ENCODE measurements around the gene SPRY1. TPM values are rescaled to one million over a fixed set of nuclear protein-coding genes. Genes with fewer than 3 reads are reported as not detected.

Gene SPRY1
- total RNA-seq, 2 donors from 2014 or later: 67.5 to 90.2 TPM

DNA sequence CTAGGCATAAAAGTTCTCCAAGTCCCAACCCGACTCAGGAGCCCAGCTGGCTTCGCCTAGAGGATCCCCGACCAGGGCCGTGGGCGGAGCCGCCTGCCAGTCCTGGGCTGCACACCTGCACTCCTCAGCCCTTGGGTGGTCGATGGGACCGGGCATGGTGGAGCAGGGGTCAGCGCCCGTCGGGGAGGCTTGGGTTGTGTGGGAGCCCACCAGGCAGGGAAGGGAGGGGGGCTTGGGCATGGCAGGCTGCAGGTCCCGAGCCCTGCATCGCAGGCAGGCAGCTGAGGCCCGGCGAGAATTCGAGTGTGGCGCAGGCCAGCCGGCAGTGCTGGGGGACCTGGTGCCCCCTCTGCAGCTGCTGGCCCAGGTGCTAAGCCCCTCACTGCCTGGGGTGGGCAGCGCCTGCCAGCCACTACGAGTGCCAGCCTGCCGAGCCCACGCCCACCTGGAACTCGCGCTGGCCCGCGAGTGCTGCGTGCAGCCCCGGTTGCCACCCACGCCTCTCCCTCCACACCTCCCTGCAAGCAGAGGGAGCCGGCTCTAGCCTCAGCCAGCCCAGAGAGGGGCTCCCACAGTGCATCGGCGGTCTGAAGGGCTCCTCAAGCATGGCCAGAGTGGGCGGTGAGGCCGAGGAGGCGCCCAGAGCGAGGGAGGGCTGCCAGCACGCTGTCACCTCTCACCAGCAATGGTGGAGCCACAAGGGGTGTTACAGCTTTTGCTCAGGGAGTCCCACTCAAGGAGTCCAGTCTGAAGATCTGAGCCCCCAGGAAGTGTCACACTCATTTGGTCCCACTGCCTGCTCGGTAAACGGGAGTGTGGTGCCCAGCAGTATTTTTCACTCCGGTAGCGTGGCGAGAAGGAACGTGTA lies 38.9 kb downstream of the SPRY1 start:
- Histone ChIP-seq H3K27ac (no peak overlapping the region), H3K36me3 (no peaks in the 10 kb centered on the region), H3K4me3 (no peak overlapping the region), H3K9me3 (no peaks in the 10 kb centered on the region), H3K27me3 (replicated peaks; ENCODE audit: insufficient read depth) (no peaks in the 10 kb centered on the region), H3K4me1 (replicated peaks) (no peaks in the 10 kb centered on the region)
- no peak for DNase-seq (ENCODE audit: low spot score)
- intact Hi-C loops (cut with DNase I): no loop called here
- WGBS: 97% methylated on average over 43 of the region's 43 CpGs
- TF ChIP-seq POLR2AphosphoS5 (IDR thresholded peaks at IDR 0.05) (no peak), POLR2A (IDR thresholded peaks at IDR 0.05) (no peak)
- TF ChIP-seq, protein P1, sequence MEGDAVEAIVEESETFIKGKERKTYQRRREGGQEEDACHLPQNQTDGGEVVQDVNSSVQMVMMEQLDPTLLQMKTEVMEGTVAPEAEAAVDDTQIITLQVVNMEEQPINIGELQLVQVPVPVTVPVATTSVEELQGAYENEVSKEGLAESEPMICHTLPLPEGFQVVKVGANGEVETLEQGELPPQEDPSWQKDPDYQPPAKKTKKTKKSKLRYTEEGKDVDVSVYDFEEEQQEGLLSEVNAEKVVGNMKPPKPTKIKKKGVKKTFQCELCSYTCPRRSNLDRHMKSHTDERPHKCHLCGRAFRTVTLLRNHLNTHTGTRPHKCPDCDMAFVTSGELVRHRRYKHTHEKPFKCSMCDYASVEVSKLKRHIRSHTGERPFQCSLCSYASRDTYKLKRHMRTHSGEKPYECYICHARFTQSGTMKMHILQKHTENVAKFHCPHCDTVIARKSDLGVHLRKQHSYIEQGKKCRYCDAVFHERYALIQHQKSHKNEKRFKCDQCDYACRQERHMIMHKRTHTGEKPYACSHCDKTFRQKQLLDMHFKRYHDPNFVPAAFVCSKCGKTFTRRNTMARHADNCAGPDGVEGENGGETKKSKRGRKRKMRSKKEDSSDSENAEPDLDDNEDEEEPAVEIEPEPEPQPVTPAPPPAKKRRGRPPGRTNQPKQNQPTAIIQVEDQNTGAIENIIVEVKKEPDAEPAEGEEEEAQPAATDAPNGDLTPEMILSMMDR (IDR thresholded peaks at IDR 0.05): no peak

DNA sequence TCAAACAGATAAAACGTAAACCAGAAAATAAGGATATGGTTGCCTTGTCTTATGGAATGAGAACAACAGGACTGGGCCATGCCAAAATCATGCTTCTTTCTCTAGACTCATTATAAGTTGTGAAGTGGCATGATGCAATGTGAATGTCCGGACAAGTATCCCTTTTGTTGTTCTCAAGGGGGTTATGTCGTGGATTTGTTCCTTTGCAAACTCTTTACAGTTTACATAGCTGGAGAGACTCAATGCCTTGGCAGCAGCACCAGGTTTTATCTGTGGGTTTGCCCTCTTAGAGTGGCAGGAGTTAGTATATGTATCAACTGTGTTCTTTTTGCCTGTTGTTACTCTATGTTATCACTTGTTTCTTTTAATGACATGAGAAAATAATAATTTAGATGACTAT lies 41.4 kb downstream of the SPRY1 start:
- no peak overlapping the region for H3K4me3 ChIP-seq
- no peaks in the 10 kb centered on the region for H3K9me3 ChIP-seq
- H3K27ac ChIP-seq: no peak overlapping the region
- TF ChIP-seq, protein P1 (IDR thresholded peaks at IDR 0.05): no peak
- TF ChIP-seq POLR2A (IDR thresholded peaks at IDR 0.05): no peak
- TF ChIP-seq POLR2AphosphoS5 (IDR thresholded peaks at IDR 0.05): peak; percentile 82
- no peaks in the 10 kb centered on the region for H3K4me1 ChIP-seq (replicated peaks)
- DNase-seq (ENCODE audit: low spot score): peak; percentile 66
- intact Hi-C loops (cut with DNase I): no loop called here
- 26% methylated on average over 3 of the region's 3 CpGs for WGBS
- H3K27me3 ChIP-seq (replicated peaks; ENCODE audit: insufficient read depth): no peaks in the 10 kb centered on the region
- H3K36me3 ChIP-seq: no peaks in the 10 kb centered on the region

DNA sequence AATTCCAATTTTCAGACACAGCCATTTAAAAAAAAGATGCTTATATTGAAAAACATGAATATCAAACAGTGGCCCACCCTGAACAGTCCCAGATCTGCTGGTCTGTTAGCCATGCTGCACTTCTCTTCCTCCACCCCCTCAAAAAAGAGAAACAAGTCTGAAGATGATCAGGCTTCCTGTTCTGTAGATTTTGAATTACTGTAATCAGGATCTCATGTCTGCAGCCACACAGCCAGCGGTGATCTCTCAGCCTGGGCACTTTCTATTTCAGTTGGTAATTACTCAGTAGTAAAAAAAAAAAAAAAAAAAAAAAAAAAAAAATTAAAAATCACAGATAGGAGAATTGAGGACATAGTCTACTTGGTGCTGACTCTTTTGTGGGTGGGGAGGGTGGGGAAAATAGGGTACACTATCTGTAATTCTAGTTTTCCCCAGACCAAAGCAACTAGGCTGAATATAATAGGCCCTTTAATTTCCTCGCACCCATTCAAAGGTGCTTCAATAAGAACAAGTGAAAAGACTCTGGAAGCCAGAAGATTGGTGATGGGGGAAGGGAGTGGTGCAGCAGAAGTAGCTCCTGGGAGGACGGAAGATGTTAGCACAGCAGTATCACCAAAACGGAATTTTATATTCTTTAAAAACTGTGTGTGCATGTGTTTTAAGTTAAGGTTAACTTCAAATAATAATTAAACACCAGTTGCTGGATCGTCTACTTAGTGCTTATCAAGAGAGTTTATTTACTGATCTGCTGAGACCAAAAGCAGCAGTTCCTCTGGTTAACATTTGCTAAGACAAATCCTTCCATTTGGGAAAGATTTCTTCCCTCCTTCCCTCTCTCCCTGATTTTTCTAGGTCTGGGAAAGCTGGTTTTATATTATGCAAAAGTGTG lies 47.0 kb downstream of the SPRY1 start:
- 55% methylated on average over 5 of the region's 5 CpGs for WGBS
- Histone ChIP-seq H3K4me1 (replicated peaks) (no peaks in the 10 kb centered on the region), H3K9me3 (no peaks in the 10 kb centered on the region), H3K4me3 (no peak overlapping the region), H3K27ac (no peak overlapping the region), H3K27me3 (replicated peaks; ENCODE audit: insufficient read depth) (no peaks in the 10 kb centered on the region), H3K36me3 (no peaks in the 10 kb centered on the region)
- no peak for DNase-seq (ENCODE audit: low spot score)
- intact Hi-C loops (cut with DNase I): no loop called here
- no peak for TF ChIP-seq POLR2AphosphoS5 (IDR thresholded peaks at IDR 0.05)
- TF ChIP-seq POLR2A (IDR thresholded peaks at IDR 0.05): no peak
- TF ChIP-seq, protein P1 (IDR thresholded peaks at IDR 0.05): no peak

DNA sequence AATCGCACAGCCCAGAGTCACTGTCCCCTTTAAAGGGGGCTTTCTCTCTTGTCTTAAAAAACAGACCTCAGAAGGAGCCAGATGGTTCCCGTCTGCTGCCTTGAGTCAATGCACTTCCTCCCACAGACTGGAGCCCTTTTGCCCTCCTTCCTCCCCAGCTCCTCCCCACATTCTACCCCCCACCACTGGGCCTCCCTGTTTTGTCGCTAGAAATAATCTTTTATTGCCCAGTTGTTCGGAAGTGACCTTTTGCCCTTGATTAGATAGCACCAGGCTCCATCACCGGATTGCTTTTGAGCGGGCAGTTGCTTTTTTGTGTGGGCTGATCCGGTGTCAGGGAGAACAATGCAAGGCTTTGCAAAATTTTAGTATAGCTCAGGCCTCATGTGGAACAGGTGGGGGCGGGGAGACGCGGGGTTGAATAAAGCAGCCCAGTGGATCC lies 47.7 kb downstream of the SPRY1 start:
- no peaks in the 10 kb centered on the region for H3K36me3 ChIP-seq
- 37% methylated on average over 10 of the region's 10 CpGs for WGBS
- no peak overlapping the region for H3K27ac ChIP-seq
- no peaks in the 10 kb centered on the region for H3K27me3 ChIP-seq (replicated peaks; ENCODE audit: insufficient read depth)
- no peak overlapping the region for H3K4me3 ChIP-seq
- H3K4me1 ChIP-seq (replicated peaks): no peaks in the 10 kb centered on the region
- TF ChIP-seq POLR2A (IDR thresholded peaks at IDR 0.05): no peak
- TF ChIP-seq, protein P1 (IDR thresholded peaks at IDR 0.05): no peak
- TF ChIP-seq POLR2AphosphoS5 (IDR thresholded peaks at IDR 0.05): no peak
- intact Hi-C loops (cut with DNase I): no loop called here
- DNase-seq (ENCODE audit: low spot score): no peak
- no peaks in the 10 kb centered on the region for H3K9me3 ChIP-seq
